Body of pancreas (tissue), 4 donors: ENCODE measurements around the gene ADGRD2.

Experiments used
- CTCF ChIP-seq, 7 experiments: fragments of 450-650 bp in 4 of 7; fragments of 200-600 bp in 3 of 7; sonication (generic) in 3 of 7; IDR thresholded peaks; one replicate each; pipeline ENCODE4 v1.5.1; 2016 to 2019; ENCODE audit warnings: antibody characterized with exemption in 7 of 7
- POLR2A ChIP-seq, 3 donors: fragments of 450-650 bp; IDR thresholded peaks; one replicate each; pipeline ENCODE4 v1.6.1; 2016; ENCODE audit warnings: antibody characterized with exemption in 3 of 3, mild to moderate bottlenecking in 2 of 3

- no peak for TF ChIP-seq CTCF (IDR thresholded peaks at IDR 0.05)
- no peak for TF ChIP-seq POLR2A (IDR thresholded peaks at IDR 0.05)
Measured at GRCh38 chr9:124521142-124521541, 70.9 kb downstream of the ADGRD2 start.
